CD14-positive monocyte (primary cell): ENCODE measurements around the gene CHD6. TPM values are rescaled to one million over a fixed set of nuclear protein-coding genes. Genes with fewer than 3 reads are reported as not detected.

ENCODE experiments used
- DNase-seq, 3 donors: peaks; one replicate each; pipeline ENCODE4 v3.0.0-alpha.2; 2011 to 2022
- H2AFZ ChIP-seq: 2 replicates; pipeline ENCODE4 v1.6.0; 2012; ENCODE audit warnings: mild to moderate bottlenecking, low read depth, low read length, inconsistent platforms; ENCODE audit not compliant: insufficient read depth, poor library complexity, severe bottlenecking
- H3K27ac ChIP-seq, 2 donors: 1 replicate in 1 of 2; 2 replicates in 1 of 2; pipeline ENCODE4 v1.5.1; 2012 to 2013; ENCODE audit warnings: low read length in 2 of 2, control low read depth in 1 of 2, inconsistent platforms in 1 of 2, low read depth in 1 of 2, mild to moderate bottlenecking in 1 of 2
- H3K27me3 ChIP-seq, 2 donors: one replicate each; pipeline versions ENCODE4 v1.6.0 to v1.6.1; 2011 to 2013; ENCODE audit warnings: low read length in 2 of 2; ENCODE audit not compliant: control insufficient read depth in 2 of 2, insufficient read depth in 2 of 2
- H3K36me3 ChIP-seq, 2 donors: replicated peaks in 1 of 2; 1 replicate in 1 of 2; 2 replicates in 1 of 2; pipeline versions ENCODE4 v1.5.1 to v1.6.1; 2012 to 2013; ENCODE audit warnings: low read length in 2 of 2, control low read depth in 1 of 2, inconsistent platforms in 1 of 2, mild to moderate bottlenecking in 1 of 2; ENCODE audit not compliant: insufficient read depth in 2 of 2, control insufficient read depth in 1 of 2
- H3K4me1 ChIP-seq, 2 donors: 1 replicate in 1 of 2; 2 replicates in 1 of 2; pipeline versions ENCODE4 v1.5.1 to v1.6.1; 2012 to 2013; ENCODE audit warnings: low read length in 2 of 2, control low read depth in 1 of 2, inconsistent platforms in 1 of 2, mild to moderate bottlenecking in 1 of 2, moderate library complexity in 1 of 2; ENCODE audit not compliant: insufficient read depth in 2 of 2, control insufficient read depth in 1 of 2
- H3K4me2 ChIP-seq: replicated peaks from 2 replicates; pipeline ENCODE3; 2012; ENCODE audit warnings: low read length, moderate library complexity, mild to moderate bottlenecking; ENCODE audit not compliant: poor library complexity, severe bottlenecking; ENCODE audit errors: extremely low read depth
- H3K4me3 ChIP-seq, 3 experiments: fragments of 200-600 bp in 1 of 3; sonication (generic) in 1 of 3; replicated peaks in 1 of 3; 1 replicate in 2 of 3; 2 replicates in 1 of 3; pipeline ENCODE4 v1.5.1; 2011 to 2013; ENCODE audit warnings: low read length in 3 of 3, mild to moderate bottlenecking in 3 of 3, control low read depth in 2 of 3, low read depth in 2 of 3, inconsistent platforms in 1 of 3, moderate library complexity in 1 of 3
- H3K79me2 ChIP-seq: 2 replicates; pipeline ENCODE4 v1.6.0; 2012; ENCODE audit warnings: mild to moderate bottlenecking, control low read depth, inconsistent platforms, low read length, moderate library complexity; ENCODE audit not compliant: insufficient read depth
- H3K9ac ChIP-seq: 2 replicates; pipeline ENCODE4 v1.6.0; 2017; ENCODE audit warnings: low read length, mild to moderate bottlenecking; ENCODE audit not compliant: insufficient read depth, poor library complexity, severe bottlenecking
- H3K9me3 ChIP-seq, 2 donors: replicated peaks in 1 of 2; 1 replicate in 1 of 2; 2 replicates in 1 of 2; pipeline versions ENCODE4 v1.5.1 to v1.6.1; 2012 to 2013; ENCODE audit warnings: low read length in 2 of 2, control low read depth in 1 of 2; ENCODE audit not compliant: control insufficient read depth in 1 of 2, insufficient read depth in 1 of 2
- H4K20me1 ChIP-seq: 2 replicates; pipeline ENCODE4 v1.6.0; 2012; ENCODE audit warnings: mild to moderate bottlenecking, low read length, control low read depth, moderate library complexity; ENCODE audit not compliant: insufficient read depth
- H3K27ac Mint-ChIP-seq, 7 donors: one replicate each; pipeline ENCODE4 v1.8.0; 2020; ENCODE audit warnings: mild to moderate bottlenecking in 7 of 7, mixed read lengths in 7 of 7, moderate library complexity in 6 of 7, inconsistent platforms in 2 of 7
- H3K27me3 Mint-ChIP-seq, 3 donors: one replicate each; pipeline ENCODE4 v1.8.0; 2021 to 2022; ENCODE audit warnings: low read depth in 3 of 3, mild to moderate bottlenecking in 3 of 3, mixed read lengths in 3 of 3, moderate library complexity in 3 of 3, inconsistent platforms in 1 of 3
- H3K36me3 Mint-ChIP-seq, 2 donors: one replicate each; pipeline ENCODE4 v1.8.0; 2020; ENCODE audit warnings: mixed read lengths in 2 of 2, inconsistent platforms in 1 of 2, mild to moderate bottlenecking in 1 of 2
- H3K4me1 Mint-ChIP-seq: one replicate; pipeline ENCODE4 v1.8.0; 2020; ENCODE audit warnings: mild to moderate bottlenecking, mixed read lengths
- H3K4me3 Mint-ChIP-seq, 2 donors: one replicate each; pipeline ENCODE4 v1.8.0; 2020; ENCODE audit warnings: mild to moderate bottlenecking in 2 of 2, mixed read lengths in 2 of 2, moderate library complexity in 1 of 2
- H3K9me3 Mint-ChIP-seq, 7 donors: one replicate each; pipeline ENCODE4 v1.8.0; 2020 to 2022; ENCODE audit warnings: mixed read lengths in 7 of 7, mild to moderate bottlenecking in 6 of 7, moderate library complexity in 6 of 7, inconsistent platforms in 2 of 7
- WGBS: methylation state at CpG from one replicate; pipeline ENCODE4 v1.1.5; 2013; ENCODE audit warnings: missing lambda C conversion rate; ENCODE audit not compliant: insufficient coverage; 5-methylcytosine and 5-hydroxymethylcytosine counted together
- intact Hi-C, 2 donors: fragments of 100-400 bp; cut with micrococcal nuclease; formaldehyde crosslinking; loops; one replicate each; pipeline versions ENCODE4 v1.15.0 to v1.15.1; 2023
- polyA plus RNA-seq, 3 donors: library from polyadenylated mRNA; depleted of rRNA in 1 of 3; unstranded in 2 of 3; stranded (reverse) in 1 of 3; fragments of 300-500 nt in 2 of 3; fragments of >200 nt in 1 of 3; fragmentation: Illumina TruSeq in 2 of 3; gene quantifications; 1 replicate in 2 of 3; 2 replicates in 1 of 3; pipeline ENCODE4 v1.2.3, GENCODE V29; 2012 to 2021
- TF ChIP-seq, protein P1 (sequence below): fragments of 200-600 bp; IDR thresholded peaks from one replicate; pipeline ENCODE4 v1.8.0; 2022; ENCODE audit warnings: antibody characterized with exemption, mild to moderate bottlenecking

CHD6 gene
- polyA plus RNA-seq, 3 donors: 12.9 to 19.6 (median 13.0) TPM

DNA sequence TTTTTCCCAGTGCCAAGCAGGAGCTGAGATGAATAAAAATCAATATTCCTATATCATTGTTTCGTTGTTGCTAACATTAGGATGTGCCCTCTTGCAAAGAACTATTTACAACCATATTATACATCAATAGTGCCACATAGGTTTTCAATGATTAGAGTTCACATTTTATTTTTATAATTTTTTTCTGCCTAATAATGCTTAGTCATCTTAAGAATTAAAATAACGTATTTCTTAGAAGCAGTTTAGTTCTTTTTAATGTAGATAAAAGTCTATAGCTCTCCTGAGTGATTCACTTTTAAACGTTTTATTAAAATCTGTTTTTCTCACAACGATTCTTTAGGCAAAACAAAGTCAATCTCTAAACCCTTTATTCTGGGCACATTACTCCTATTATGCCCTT lies 71.6 kb downstream of the CHD6 start:
- WGBS: no CpG with 5 or more reads among the region's 4 CpGs
- Histone ChIP-seq H3K36me3 (peaks cover 0 to 21% of the 10 kb centered on the region in 2 donors), H3K79me2 (peaks cover 30% of the 10 kb centered on the region), H3K27ac (no peak overlapping the region), H3K9me3 (no peaks in the 10 kb centered on the region), H3K4me1 (no peaks in the 10 kb centered on the region), H3K4me3 (no peak overlapping the region), H2AFZ (no peak overlapping the region), H3K9ac (no peak overlapping the region), H4K20me1 (peaks cover 37% of the 10 kb centered on the region), H3K27me3 (no peaks in the 10 kb centered on the region), H3K4me2 (no peak overlapping the region)
- peaks cover 2% of the 10 kb centered on the region for H3K4me1 Mint-ChIP-seq
- no peak overlapping the region for H3K27ac Mint-ChIP-seq
- no peak for DNase-seq
- H3K9me3 Mint-ChIP-seq: peaks cover 0 to 8% (median 3%) of the 10 kb centered on the region in 7 donors
- peaks cover 8 to 15% of the 10 kb centered on the region in 2 donors for H3K36me3 Mint-ChIP-seq
- TF ChIP-seq, protein P1, sequence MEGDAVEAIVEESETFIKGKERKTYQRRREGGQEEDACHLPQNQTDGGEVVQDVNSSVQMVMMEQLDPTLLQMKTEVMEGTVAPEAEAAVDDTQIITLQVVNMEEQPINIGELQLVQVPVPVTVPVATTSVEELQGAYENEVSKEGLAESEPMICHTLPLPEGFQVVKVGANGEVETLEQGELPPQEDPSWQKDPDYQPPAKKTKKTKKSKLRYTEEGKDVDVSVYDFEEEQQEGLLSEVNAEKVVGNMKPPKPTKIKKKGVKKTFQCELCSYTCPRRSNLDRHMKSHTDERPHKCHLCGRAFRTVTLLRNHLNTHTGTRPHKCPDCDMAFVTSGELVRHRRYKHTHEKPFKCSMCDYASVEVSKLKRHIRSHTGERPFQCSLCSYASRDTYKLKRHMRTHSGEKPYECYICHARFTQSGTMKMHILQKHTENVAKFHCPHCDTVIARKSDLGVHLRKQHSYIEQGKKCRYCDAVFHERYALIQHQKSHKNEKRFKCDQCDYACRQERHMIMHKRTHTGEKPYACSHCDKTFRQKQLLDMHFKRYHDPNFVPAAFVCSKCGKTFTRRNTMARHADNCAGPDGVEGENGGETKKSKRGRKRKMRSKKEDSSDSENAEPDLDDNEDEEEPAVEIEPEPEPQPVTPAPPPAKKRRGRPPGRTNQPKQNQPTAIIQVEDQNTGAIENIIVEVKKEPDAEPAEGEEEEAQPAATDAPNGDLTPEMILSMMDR: no peak
- H3K27me3 Mint-ChIP-seq: no peaks in the 10 kb centered on the region
- no peak overlapping the region for H3K4me3 Mint-ChIP-seq
- intact Hi-C loops: no loop called here

DNA sequence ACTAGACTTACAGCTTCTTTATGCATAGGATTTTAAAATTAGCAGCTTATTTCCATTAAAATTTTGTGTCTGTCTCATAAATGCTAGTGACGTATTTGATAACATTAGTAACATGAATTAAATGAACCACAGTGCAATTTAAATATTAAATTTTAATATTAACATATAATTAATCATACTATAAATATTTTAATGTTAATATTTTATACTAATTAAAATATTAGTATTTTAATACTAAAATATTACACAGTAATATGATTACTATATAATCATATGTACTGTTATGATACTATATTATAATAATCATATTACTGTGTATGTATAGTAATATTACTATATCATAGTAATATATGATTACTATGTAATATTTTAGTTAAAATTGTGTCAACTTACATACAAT lies 73.7 kb downstream of the CHD6 start:
- intact Hi-C loops: no loop called here
- Histone ChIP-seq H3K4me3 (no peak overlapping the region), H4K20me1 (peaks cover 34% of the 10 kb centered on the region), H3K36me3 (peaks cover 0 to 16% of the 10 kb centered on the region in 2 donors), H3K4me1 (no peaks in the 10 kb centered on the region), H3K4me2 (no peak overlapping the region), H3K79me2 (peaks cover 14% of the 10 kb centered on the region), H3K9me3 (no peaks in the 10 kb centered on the region), H2AFZ (no peak overlapping the region), H3K27ac (no peak overlapping the region), H3K27me3 (no peaks in the 10 kb centered on the region), H3K9ac (no peak overlapping the region)
- H3K4me3 Mint-ChIP-seq: no peak overlapping the region
- H3K9me3 Mint-ChIP-seq: no peaks in the 10 kb centered on the region
- H3K27me3 Mint-ChIP-seq: no peaks in the 10 kb centered on the region
- no peak overlapping the region for H3K27ac Mint-ChIP-seq
- H3K4me1 Mint-ChIP-seq: peaks cover 2% of the 10 kb centered on the region
- WGBS: no CpG with 5 or more reads among the region's 1 CpG
- TF ChIP-seq, protein P1: no peak
- H3K36me3 Mint-ChIP-seq: peaks cover 3 to 9% of the 10 kb centered on the region in 2 donors
- DNase-seq: no peak
